Nephron (organoid): ENCODE measurements around the gene DNER.

ENCODE experiments used
- H3K27ac Mint-ChIP-seq, 3 experiments: 2 replicates each; pipeline ENCODE4 v1.8.0; 2020; ENCODE audit warnings: mixed read lengths in 3 of 3, mild to moderate bottlenecking in 2 of 3, moderate library complexity in 1 of 3
- H3K27me3 Mint-ChIP-seq: 2 replicates; pipeline ENCODE4 v1.8.0; 2021; ENCODE audit warnings: low read depth, mild to moderate bottlenecking, moderate library complexity, mixed read lengths
- H3K36me3 Mint-ChIP-seq: 2 replicates; pipeline ENCODE4 v1.8.0; 2020; ENCODE audit warnings: low read depth, mixed read lengths
- H3K4me1 Mint-ChIP-seq: 2 replicates; pipeline ENCODE4 v1.8.0; 2020; ENCODE audit warnings: mixed read lengths
- H3K4me3 Mint-ChIP-seq, 3 experiments: 2 replicates each; pipeline ENCODE4 v1.8.0; 2020; ENCODE audit warnings: mild to moderate bottlenecking in 3 of 3, mixed read lengths in 3 of 3, moderate library complexity in 2 of 3
- H3K9me3 Mint-ChIP-seq: 2 replicates; pipeline ENCODE4 v1.8.0; 2020; ENCODE audit warnings: mixed read lengths
- CTCF ChIP-seq, 3 experiments: fragments of 200-600 bp; sonication (generic); IDR thresholded peaks; one replicate each; pipeline ENCODE4 v1.5.0; 2021; ENCODE audit warnings: antibody characterized with exemption in 3 of 3; ENCODE audit not compliant: unreplicated experiment in 3 of 3

DNER gene

DNA sequence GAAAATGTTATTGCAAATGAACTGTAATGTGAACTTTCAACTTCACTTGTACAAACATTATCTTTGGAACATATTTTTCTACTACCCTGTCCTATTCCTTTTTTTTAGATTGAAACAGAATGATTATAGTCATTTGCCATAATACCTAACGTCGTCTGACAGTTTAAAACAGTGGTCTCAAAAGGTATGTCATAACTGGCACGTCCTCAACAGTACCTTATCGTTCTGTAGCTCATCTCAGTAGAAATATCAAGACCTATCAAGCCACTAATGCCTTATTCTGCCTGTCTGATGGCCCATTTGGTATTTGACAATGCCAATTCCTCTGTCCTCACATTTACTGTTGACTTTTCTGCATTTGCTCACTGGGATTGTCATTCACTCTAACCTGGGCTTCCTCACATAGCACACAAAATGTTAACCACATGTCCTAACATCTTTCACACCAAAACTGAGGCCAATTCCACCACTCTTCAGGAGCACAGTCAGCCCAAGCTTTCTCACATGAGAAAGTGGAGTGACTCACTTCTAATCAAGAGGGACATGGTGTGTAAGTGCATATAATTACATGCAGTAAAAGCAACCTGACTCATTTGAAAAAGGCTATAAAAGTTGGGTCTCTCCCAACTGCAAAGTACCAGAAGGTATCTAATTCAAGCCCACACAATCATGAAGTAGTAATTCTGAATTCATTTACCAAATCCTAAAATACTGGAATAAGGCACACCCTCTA, 34.8 kb downstream of the DNER start:
- no peak for TF ChIP-seq CTCF (IDR thresholded peaks at IDR 0.05; ENCODE audit: unreplicated experiment in 3 of 3)
- Mint-ChIP-seq H3K27ac (peak overlapping the region in 1 of 3 experiments; percentile 6), H3K36me3 (no peaks in the 10 kb centered on the region), H3K9me3 (no peaks in the 10 kb centered on the region), H3K4me3 (no peak overlapping the region), H3K27me3 (peaks cover 7% of the 10 kb centered on the region), H3K4me1 (no peaks in the 10 kb centered on the region)

- H3K9me3 Mint-ChIP-seq: no peaks in the 10 kb centered on the region
- no peaks in the 10 kb centered on the region for H3K36me3 Mint-ChIP-seq
- no peak overlapping the region for H3K27ac Mint-ChIP-seq
- peaks cover 22% of the 10 kb centered on the region for H3K27me3 Mint-ChIP-seq
- TF ChIP-seq CTCF (IDR thresholded peaks at IDR 0.05; ENCODE audit: unreplicated experiment in 3 of 3): no peak
- no peaks in the 10 kb centered on the region for H3K4me1 Mint-ChIP-seq
- no peak overlapping the region for H3K4me3 Mint-ChIP-seq
These were observed 38.8 kb downstream of the DNER start for GRCh38 chr2:229675569-229675968.

DNA sequence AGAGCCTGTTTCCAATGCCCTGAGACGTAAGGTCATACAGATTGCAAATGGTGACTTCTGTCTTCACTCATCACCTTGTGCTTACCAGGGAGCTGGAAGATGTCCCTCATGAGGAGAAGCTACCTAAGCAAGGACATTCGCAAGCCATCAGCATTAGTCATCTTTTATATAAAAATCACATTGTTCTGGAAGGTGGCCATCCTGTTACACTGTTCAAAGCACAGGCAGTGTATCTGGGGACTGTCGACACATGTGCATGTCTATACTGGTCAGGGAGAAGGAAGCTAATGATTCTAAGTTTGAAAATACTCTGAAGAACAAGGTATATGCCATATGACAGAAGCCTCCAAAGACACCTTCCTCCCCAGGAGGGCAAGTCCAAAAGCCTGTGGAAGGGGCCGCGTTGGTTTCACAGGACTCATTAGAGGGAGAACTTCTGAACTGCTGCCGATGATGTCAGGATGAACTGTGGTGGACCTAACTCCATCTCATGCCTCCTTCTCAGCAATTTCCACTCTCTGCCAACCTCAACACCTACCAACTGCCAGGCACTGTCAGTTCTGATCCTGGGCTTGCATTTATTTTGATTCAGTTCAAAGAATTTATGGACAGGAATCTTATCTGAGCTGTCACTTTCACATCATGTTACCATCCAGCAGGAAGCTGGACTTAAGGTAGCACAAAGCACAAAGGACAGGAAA, 39.4 kb downstream of the DNER start:
- Mint-ChIP-seq H3K4me3 (no peak overlapping the region), H3K27ac (no peak overlapping the region), H3K27me3 (peaks cover 22% of the 10 kb centered on the region), H3K9me3 (no peaks in the 10 kb centered on the region), H3K4me1 (no peaks in the 10 kb centered on the region), H3K36me3 (no peaks in the 10 kb centered on the region)
- no peak for TF ChIP-seq CTCF (IDR thresholded peaks at IDR 0.05; ENCODE audit: unreplicated experiment in 3 of 3)

GRCh38 chr2:229673676-229674075, 40.7 kb downstream of the DNER start:
- H3K4me1 Mint-ChIP-seq: no peaks in the 10 kb centered on the region
- H3K27me3 Mint-ChIP-seq: peaks cover 22% of the 10 kb centered on the region
- no peak overlapping the region for H3K27ac Mint-ChIP-seq
- TF ChIP-seq CTCF (IDR thresholded peaks at IDR 0.05; ENCODE audit: unreplicated experiment in 3 of 3): no peak
- no peaks in the 10 kb centered on the region for H3K9me3 Mint-ChIP-seq
- no peaks in the 10 kb centered on the region for H3K36me3 Mint-ChIP-seq
- H3K4me3 Mint-ChIP-seq: no peak overlapping the region

- no peak for TF ChIP-seq CTCF (IDR thresholded peaks at IDR 0.05; ENCODE audit: unreplicated experiment in 3 of 3)
- Mint-ChIP-seq H3K4me3 (no peak overlapping the region), H3K9me3 (no peaks in the 10 kb centered on the region), H3K27ac (no peak overlapping the region), H3K27me3 (peaks cover 22% of the 10 kb centered on the region), H3K4me1 (no peaks in the 10 kb centered on the region), H3K36me3 (no peaks in the 10 kb centered on the region)
These were observed 42.3 kb downstream of the DNER start for GRCh38 chr2:229672021-229672420.

DNA sequence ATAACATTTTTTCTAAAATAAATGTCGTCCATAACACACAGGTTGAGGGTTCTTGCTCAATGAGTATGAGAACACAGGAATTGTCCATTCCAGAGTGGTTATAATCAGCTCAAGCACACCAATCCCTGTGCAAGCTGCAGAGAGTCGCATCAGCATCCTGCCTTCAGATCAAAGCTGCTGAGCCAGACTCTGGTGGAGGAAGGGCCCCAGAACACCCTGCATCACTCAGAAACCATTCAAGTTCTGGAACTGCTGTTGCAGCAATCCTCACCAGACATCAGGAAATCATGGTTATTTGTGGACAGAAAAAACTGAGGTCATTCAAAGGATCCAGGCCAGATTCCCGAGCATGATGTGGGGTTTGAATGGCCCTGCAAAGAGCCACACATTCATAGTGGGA, 44.5 kb downstream of the DNER start:
- no peaks in the 10 kb centered on the region for H3K36me3 Mint-ChIP-seq
- H3K4me3 Mint-ChIP-seq: no peak overlapping the region
- H3K4me1 Mint-ChIP-seq: no peaks in the 10 kb centered on the region
- TF ChIP-seq CTCF (IDR thresholded peaks at IDR 0.05; ENCODE audit: unreplicated experiment in 3 of 3): no peak
- H3K27ac Mint-ChIP-seq: no peak overlapping the region
- H3K27me3 Mint-ChIP-seq: peaks cover 22% of the 10 kb centered on the region
- no peaks in the 10 kb centered on the region for H3K9me3 Mint-ChIP-seq
